GM12873 (cell line): ENCODE results near the gene ROR1.
A peak's percentile ranks its signal among the peaks of the same experiment; 100 is the strongest.

Experiments used
- TF ChIP-seq, protein P1 (sequence below): IDR thresholded peaks from 2 replicates; pipeline ENCODE4 v1.5.1; 2012; ENCODE audit warnings: low read depth, mild to moderate bottlenecking, moderate library complexity, low read length, control low read depth; ENCODE audit not compliant: insufficient read depth; ENCODE audit errors: missing control alignments

The ROR1 gene

GRCh38 chr1:64131155-64131554 lies 357.3 kb downstream of the ROR1 start:
- TF ChIP-seq, protein P1, sequence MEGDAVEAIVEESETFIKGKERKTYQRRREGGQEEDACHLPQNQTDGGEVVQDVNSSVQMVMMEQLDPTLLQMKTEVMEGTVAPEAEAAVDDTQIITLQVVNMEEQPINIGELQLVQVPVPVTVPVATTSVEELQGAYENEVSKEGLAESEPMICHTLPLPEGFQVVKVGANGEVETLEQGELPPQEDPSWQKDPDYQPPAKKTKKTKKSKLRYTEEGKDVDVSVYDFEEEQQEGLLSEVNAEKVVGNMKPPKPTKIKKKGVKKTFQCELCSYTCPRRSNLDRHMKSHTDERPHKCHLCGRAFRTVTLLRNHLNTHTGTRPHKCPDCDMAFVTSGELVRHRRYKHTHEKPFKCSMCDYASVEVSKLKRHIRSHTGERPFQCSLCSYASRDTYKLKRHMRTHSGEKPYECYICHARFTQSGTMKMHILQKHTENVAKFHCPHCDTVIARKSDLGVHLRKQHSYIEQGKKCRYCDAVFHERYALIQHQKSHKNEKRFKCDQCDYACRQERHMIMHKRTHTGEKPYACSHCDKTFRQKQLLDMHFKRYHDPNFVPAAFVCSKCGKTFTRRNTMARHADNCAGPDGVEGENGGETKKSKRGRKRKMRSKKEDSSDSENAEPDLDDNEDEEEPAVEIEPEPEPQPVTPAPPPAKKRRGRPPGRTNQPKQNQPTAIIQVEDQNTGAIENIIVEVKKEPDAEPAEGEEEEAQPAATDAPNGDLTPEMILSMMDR: no peak

GRCh38 chr1:64133036-64133435 lies 359.2 kb downstream of the ROR1 start:
- TF ChIP-seq, protein P1: no peak

GRCh38 chr1:64135462-64136223 lies 361.8 kb downstream of the ROR1 start:
- TF ChIP-seq, protein P1: no peak

DNA sequence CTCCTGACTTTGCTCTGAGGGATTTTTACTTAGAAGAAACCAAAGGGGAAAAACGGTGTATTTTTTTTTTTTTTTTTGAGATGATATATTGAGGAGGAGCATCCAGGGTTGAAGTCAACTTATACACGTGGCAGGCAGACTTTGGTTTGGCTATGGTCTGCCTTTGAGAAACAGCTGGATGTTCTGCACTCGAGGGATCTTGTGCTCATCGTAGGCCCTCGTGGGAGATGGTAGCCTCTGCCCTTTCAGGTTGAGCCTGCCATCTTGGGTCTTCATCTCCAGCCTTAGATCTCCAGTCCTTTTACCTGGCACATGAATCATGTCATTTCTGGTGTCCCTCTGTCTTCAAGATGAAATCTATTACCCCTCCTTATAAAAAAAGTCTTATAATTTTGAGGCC lies 362.5 kb downstream of the ROR1 start:
- TF ChIP-seq, protein P1: no peak

- TF ChIP-seq, protein P1: peak; percentile 94
Observed at GRCh38 chr1:64136752-64137411, 363.1 kb downstream of the ROR1 start.

DNA sequence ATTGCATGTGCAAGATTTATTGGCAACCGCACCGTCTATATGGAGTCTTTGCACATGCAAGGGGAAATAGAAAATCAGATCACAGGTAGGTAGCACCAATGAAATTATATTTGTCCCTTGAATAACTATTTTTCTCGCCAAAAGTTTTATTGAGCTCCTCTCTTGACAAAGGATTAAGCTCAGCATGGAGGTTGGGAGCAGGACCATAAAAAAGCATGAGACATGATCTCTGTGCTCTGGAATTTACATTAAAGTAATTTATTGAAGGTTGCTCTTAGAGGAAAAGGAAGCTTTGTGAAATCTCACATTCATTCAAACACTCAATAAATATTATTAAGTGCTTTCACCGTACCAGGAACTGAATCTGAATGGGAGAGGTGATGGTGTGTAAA lies 363.6 kb downstream of the ROR1 start:
- TF ChIP-seq, protein P1: no peak

GRCh38 chr1:64139877-64140276 lies 366.1 kb downstream of the ROR1 start:
- TF ChIP-seq, protein P1: no peak
